Measurements from ENCODE around the gene ITIH2.

- no peak for TF ChIP-seq CTCF (IDR thresholded peaks at IDR 0.05)
- TF ChIP-seq POLR2A (IDR thresholded peaks at IDR 0.05): no peak
Observed at GRCh38 chr10:7657552-7657951, 45.6 kb upstream of the ITIH2 start.

Measured in right lobe of liver (tissue), 4 donors.